ENCODE data around the gene ARHGAP8.

ARHGAP8 gene

DNA sequence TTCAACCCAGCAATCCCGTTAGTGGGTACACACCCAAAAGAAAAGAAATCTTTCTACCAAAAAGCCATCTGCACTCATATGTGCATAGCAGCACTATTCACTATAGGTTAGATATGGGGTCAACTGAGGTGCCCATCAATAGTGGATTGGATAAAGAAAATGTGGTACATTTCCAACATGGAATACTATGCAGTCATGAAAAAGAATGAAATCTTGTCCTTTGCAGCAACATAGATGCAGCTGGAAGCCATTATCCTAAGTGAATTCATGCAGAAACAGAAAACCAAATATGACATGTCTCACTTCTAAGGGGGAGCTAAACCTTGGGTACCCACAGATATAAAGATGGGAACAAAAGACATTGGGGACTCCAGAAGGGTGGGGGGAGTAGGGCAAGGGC is 1.9 kb upstream of the ARHGAP8 start:
- no peak for TF ChIP-seq CTCF (conservative IDR thresholded peaks at IDR 0.05; ENCODE audit: low read depth, low read length)
- DNase-seq (ENCODE audit: low read depth) = no peak
- no peak overlapping the region for H3K4me3 ChIP-seq (ENCODE audit: low read length)

- peak; percentile 95 for DNase-seq (ENCODE audit: low read depth)
- no peak for TF ChIP-seq CTCF (conservative IDR thresholded peaks at IDR 0.05; ENCODE audit: low read depth, low read length)
- H3K4me3 ChIP-seq (ENCODE audit: low read length) = peak overlapping the region; percentile 44
Observed at GRCh38 chr22:44753189-44754042, 1.0 kb downstream of the ARHGAP8 start.

GRCh38 chr22:44754998-44755397 is 2.6 kb downstream of the ARHGAP8 start:
- TF ChIP-seq CTCF (conservative IDR thresholded peaks at IDR 0.05; ENCODE audit: low read depth, low read length) = no peak
- H3K4me3 ChIP-seq (ENCODE audit: low read length) = no peak overlapping the region
- DNase-seq (ENCODE audit: low read depth) = no peak

DNA sequence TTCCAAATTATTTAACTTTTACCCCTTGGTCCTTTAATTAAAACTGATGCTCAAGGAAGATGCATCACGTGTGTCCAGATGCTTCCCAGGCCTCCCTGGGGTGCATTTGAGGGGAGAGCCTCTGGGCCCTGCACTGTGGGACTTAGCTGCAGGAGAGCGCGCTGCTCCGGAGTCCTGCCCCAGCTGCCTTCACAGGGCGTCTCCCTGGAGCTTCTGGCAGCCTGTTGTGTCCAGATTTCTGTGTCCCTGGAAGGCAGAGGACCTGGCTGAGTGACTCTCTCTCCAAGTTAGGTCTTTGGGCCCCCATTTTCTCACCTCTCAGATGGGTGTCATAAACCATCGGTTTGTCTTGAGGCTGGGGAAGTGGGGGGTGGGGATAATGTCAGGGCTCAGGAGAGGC is 3.0 kb downstream of the ARHGAP8 start:
- no peak overlapping the region for H3K4me3 ChIP-seq (ENCODE audit: low read length)
- no peak for DNase-seq (ENCODE audit: low read depth)
- TF ChIP-seq CTCF (conservative IDR thresholded peaks at IDR 0.05; ENCODE audit: low read depth, low read length) = no peak

- DNase-seq (ENCODE audit: low read depth) = no peak
- TF ChIP-seq CTCF (conservative IDR thresholded peaks at IDR 0.05; ENCODE audit: low read depth, low read length) = no peak
- H3K4me3 ChIP-seq (ENCODE audit: low read length) = no peak overlapping the region
Observed at GRCh38 chr22:44755956-44756361, 3.6 kb downstream of the ARHGAP8 start.

DNA sequence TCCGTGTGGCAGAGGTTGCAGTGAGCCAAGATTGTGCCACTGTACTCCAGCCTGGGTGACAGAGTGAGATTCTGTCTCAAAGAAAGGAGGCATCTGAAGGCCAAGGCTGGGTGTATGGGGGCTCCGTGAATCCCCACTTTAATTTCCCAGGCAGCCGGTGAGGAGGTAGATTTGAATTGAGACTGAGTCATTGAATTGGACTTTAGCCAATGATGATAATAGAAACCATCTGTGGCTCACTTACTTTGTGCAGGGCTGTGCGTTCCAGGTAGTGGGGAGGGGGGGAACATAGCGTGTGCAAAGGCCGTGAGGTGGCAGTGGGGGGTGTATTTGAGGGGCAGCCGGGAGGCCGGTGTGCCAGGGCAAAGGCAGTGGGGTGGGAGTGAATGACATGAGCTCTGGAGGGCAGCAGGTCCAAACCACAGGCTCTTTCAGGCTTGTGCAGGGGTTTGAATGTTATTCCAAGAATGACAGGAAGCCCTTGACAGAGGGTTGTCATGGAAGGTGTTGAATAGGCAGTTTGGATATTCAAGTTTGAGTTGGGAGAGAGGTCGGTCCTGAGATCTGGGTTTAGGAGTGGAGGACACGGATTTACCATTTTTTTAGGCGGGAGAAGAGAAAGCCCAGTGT is 6.1 kb downstream of the ARHGAP8 start:
- no peak for DNase-seq (ENCODE audit: low read depth)
- no peak overlapping the region for H3K4me3 ChIP-seq (ENCODE audit: low read length)
- no peak for TF ChIP-seq CTCF (conservative IDR thresholded peaks at IDR 0.05; ENCODE audit: low read depth, low read length)

DNA sequence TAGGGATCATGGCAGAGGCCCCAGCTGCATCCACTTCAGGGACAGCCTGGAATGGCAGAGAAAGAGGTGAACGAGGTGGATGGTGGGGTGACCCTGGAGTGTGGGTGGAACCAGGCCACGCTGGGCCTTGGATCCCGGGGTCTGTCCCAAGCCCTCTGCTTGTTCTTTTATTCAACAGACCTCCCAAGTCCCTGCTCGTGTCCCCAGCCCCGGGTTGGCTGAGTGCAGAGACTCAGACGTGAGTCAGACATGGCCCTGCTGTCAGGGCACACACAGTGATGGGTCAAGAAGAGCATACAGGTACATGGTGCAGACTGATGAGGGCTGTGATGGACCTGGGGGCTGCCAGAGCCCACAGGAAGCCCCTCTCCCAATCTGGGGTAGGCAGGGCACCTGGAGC is 6.6 kb downstream of the ARHGAP8 start:
- no peak for DNase-seq (ENCODE audit: low read depth)
- no peak for TF ChIP-seq CTCF (conservative IDR thresholded peaks at IDR 0.05; ENCODE audit: low read depth, low read length)
- no peak overlapping the region for H3K4me3 ChIP-seq (ENCODE audit: low read length)
